ENCODE data around the gene MIF.

- TF ChIP-seq CTCF (IDR thresholded peaks at IDR 0.05) (no peak), EP300 (IDR thresholded peaks at IDR 0.05) (no peak)
Measured at GRCh38 chr22:23911318-23911980, 17.3 kb downstream of the MIF start.

All from suprapubic skin (tissue), 3 donors.